Nucleus accumbens (tissue), 56 donors: ENCODE results near the gene EFR3B.
"Not testable (repeated sequence)": the region's sequence is repeated elsewhere in the genome, so short reads cannot be mapped to it uniquely, and the experiment has no call there.

Source experiments
- DNase-seq, 56 donors: peaks; one replicate each; lab custom pipeline; 2025; lab: John Stamatoyannopoulos, UW

Gene EFR3B

GRCh38 chr2:25132299-25132635 lies 90.4 kb downstream of the EFR3B start:
- no peak for DNase-seq

- no peak for DNase-seq
These were observed 90.8 kb downstream of the EFR3B start for GRCh38 chr2:25132693-25133092.

- DNase-seq = not testable (repeated sequence)
These were observed 98.7 kb downstream of the EFR3B start for GRCh38 chr2:25140535-25140934.

GRCh38 chr2:25141120-25141519 lies 99.2 kb downstream of the EFR3B start:
- no peak for DNase-seq

DNA sequence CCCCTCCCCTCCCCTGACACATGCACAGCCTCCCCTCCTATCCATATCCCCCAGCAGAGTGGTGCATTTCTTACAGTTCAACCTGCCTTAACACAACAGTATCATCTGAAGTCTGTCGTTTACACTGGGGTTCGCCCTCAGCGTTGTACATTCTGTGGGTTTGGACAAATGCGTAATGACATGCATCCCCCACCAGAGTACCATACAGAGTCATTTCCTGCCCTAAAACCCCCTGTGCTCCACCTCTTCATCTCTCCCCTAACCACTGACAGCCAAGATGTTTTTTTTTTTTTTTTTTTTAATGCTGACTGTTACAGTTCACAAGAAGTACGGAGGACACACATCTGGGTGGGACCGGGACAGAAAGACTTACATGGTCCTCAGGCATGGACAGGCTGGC lies 103.9 kb downstream of the EFR3B start:
- DNase-seq = no peak

DNA sequence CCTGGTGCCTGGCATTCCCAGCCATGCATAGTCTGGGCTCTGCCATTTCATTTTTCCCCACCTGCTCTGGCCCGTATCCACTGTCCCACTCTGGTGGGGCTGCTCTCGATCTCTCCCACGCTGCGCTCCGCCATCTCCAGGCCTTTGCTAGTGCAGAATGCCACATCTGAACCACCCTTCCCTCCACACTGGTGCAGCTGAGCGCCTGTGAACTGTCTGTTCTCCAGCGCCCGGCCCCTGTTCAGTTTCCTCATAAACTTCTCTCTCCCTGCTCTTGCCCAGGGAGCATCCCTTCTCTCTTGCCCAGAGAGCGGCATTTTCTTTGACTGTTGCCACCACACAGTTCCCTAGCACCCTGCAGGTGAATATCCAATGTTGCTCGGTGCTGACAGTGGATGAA lies 105.0 kb downstream of the EFR3B start:
- no peak for DNase-seq

DNA sequence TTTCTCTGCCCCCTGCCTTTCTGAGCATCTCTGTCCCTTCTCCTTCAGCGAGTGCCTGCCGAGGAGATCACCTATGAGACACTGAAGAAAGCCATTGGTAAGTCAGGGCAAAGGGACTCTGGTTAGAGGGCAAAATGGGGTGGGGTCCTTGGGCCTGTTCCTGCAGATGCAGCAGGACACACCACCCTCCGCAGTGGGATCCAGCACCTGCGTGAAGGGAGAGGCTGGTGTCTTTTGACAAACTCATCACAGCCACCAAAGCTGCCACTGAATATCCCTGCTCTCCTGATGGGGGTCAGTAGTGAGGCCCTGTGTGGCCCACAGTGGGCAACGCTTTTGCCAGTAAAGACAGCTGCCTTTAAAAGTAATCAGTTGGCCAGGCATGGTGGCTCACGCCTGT lies 107.8 kb downstream of the EFR3B start:
- no peak for DNase-seq

GRCh38 chr2:25150993-25151392 lies 109.1 kb downstream of the EFR3B start:
- DNase-seq = not testable (repeated sequence)

DNA sequence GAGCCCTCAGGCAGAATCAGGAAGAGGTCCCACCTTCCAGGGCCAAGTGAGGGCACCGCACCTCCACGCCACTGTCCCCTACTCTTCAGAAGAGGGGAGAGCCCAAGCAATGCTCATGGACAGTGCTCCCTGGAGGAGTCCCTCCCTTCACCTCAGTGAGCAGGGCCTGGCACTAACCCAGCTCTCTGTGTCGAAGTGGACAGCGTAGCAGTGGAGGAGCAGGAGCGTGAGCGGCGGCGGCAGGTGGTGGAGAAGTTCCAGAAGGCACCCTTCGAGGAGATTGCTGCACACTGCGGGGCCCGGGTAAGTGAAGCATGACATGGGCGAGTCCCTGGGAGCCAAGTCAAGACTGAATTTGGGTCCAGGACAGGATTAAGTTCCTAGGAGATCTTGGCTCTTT lies 109.8 kb downstream of the EFR3B start:
- DNase-seq = no peak

- DNase-seq = no peak
These were observed 113.5 kb downstream of the EFR3B start for GRCh38 chr2:25155401-25155800.

DNA sequence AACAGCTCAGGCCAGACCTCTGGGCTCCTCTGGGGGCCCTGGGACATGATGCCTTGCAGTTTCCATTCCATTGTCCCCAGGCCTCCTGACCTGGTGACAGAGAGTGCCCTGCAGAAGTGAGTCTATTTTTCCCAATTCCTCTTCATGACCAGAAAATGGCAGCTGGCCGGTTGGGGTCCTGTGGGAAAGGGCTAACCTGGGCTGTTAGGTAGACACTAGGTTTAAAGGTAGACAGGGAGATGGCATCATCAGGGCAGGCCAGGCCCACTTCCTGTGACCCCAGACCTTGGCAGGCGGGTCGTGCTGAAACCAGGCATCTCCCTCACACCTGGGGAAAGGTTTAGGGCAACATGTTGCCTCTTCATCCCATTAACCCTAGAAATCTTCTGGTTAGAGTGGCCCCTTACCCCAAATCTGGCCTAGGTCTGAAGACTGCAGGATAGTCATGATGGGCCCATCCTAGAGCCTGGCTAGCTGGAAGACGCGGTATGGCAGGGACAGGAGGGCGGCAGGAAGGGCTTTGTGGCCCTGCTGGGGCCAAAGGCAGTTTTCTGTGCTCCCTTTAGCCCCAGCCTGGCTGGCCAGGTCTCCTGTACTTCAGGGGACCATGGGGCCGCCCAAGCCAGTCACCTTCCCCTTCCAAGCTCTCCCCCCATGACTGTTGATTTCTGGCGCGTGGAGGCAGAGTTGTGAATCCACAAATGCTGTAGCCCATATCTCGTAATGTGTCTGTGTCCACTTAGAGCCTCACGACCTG lies 116.4 kb downstream of the EFR3B start:
- DNase-seq = no peak

DNA sequence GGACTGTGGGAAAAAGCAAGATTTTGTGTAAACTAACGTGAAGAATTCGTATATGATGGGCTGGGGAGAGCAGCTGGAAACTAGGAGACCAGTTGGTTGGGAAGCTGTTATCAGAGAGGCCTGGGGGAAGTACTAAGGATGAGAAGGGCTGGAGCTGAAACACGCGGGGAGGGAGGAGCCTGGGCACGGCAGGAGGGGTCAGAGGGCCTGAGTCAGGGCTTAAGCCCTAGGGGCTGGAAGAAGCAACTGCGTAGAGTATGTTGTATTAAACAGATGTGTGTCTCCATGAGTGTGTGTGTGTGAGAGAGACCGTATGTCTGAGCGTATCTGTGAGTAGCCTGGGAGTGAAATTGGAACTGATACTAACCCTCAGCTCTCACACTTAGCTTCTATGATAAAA lies 118.1 kb downstream of the EFR3B start:
- no peak for DNase-seq

DNA sequence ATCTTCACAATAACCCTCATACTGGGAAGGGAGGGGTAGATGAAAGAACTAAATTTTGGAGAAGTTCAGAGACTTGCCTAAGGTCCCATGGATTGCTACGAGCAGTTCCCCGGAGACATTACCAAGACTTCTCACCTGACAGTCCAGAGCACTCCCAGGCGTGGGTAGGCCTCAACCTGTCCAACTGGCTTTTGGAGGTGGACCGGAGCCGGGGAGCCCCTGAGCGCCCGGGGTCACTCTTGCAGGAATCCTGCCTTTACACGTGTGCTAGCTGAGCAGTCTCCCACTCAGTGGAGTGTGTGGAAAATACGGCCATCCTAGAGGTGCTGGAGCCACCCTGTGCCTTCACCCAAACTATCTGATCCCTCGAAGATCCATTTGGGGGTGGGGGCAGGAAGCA lies 118.5 kb downstream of the EFR3B start:
- no peak for DNase-seq

- peak in 16 of 56 donors; percentile 6 to 51 (median 19) for DNase-seq
These were observed 119.3 kb downstream of the EFR3B start for GRCh38 chr2:25161055-25161781.

- not testable (repeated sequence) for DNase-seq
These were observed 120.2 kb downstream of the EFR3B start for GRCh38 chr2:25162061-25162460.

GRCh38 chr2:25164561-25164960 lies 122.7 kb downstream of the EFR3B start:
- no peak for DNase-seq

GRCh38 chr2:25165992-25166875 lies 124.4 kb downstream of the EFR3B start:
- peak in 21 of 56 donors; percentile 4 to 40 (median 18) for DNase-seq

DNA sequence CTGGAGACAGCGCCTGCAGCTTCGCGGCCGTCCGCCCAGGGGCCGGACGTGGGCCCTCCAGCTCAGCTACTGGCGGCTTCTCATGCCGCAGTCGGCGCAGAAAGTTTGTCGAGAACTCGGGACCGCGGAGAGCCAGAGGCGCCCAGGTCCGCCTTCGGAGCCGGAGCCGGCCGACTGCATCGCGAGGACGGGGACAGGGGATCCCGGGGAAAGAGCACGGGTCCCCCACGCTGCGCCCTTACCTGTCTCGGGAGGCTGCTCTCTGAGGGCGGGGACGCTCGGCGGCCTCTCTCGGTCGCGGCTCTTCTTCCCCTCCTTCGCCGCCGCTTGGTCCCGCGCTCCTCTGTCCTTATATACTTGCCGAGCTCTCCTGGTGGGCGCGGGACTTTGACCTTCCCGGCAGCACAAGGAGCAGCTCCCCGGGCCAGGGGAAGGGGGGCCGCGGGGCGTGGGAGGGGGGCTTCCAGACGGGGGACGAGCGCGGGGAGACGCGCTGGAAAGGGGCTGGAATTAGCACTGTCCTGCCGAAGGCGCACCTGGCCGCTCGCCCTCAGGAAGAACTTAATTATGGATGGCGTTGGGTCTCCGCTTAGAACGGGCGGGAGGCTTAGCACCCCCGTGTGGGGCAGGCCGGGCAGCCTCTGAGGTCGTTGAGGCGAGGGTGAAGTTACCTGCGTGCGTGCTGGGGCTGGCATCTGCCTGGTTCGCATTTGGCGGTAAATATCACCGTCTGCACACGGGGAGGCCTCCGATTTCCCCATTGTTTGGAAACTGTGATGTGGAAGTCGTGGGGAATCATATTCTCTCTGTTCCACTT lies 126.6 kb downstream of the EFR3B start, which contains the start of gene POMC:
Gene POMC (minus strand): TSS at position 325 of the 817 bp plus-strand sequence. CDS start 3,808 bp downstream, outside the sequence.
- DNase-seq = no peak

- DNase-seq = no peak
These were observed 127.2 kb downstream of the EFR3B start for GRCh38 chr2:25169073-25169470.

DNA sequence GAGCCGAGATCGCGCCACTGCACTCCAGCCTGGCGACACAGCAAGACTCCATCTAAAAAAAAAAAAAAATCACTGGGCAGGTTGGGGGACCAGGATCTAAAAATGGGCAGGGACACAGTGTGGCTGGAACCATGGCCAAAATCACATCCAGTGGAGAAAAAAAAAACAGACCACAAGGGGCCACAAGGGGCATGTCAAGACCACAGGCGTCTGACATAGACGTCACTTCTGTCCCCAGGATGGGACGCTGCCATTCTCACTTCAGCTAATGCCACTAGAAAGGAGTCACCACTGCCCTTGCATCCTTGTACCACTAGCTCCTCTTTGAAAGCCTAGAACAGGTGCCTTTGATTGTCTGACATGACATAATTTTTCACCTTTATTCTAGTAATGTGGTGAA lies 129.0 kb downstream of the EFR3B start:
- no peak for DNase-seq
